Measurements from ENCODE around the gene MYBPHL.

MYBPHL gene

GRCh38 chr1:109299558-109300343 lies 7.1 kb downstream of the MYBPHL start:
- TF ChIP-seq, protein P1, sequence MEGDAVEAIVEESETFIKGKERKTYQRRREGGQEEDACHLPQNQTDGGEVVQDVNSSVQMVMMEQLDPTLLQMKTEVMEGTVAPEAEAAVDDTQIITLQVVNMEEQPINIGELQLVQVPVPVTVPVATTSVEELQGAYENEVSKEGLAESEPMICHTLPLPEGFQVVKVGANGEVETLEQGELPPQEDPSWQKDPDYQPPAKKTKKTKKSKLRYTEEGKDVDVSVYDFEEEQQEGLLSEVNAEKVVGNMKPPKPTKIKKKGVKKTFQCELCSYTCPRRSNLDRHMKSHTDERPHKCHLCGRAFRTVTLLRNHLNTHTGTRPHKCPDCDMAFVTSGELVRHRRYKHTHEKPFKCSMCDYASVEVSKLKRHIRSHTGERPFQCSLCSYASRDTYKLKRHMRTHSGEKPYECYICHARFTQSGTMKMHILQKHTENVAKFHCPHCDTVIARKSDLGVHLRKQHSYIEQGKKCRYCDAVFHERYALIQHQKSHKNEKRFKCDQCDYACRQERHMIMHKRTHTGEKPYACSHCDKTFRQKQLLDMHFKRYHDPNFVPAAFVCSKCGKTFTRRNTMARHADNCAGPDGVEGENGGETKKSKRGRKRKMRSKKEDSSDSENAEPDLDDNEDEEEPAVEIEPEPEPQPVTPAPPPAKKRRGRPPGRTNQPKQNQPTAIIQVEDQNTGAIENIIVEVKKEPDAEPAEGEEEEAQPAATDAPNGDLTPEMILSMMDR (IDR thresholded peaks at IDR 0.05; ENCODE audit: insufficient read depth, low read length, poor library complexity, severe bottlenecking) = no peak
- Histone ChIP-seq H3K27me3 (replicated peaks; ENCODE audit: control insufficient read depth, insufficient read depth, low read length) (no peaks in the 10 kb centered on the region), H3K36me3 (ENCODE audit: control insufficient read depth, insufficient read depth, low read length) (no peaks in the 10 kb centered on the region), H3K4me3 (replicated peaks; ENCODE audit: low read depth, low read length) (no peak overlapping the region)
- DNase-seq (ENCODE audit: extremely low read depth, insufficient read length) = no peak

- no peak for DNase-seq (ENCODE audit: extremely low read depth, insufficient read length)
Observed at GRCh38 chr1:109298666-109299557, 7.9 kb downstream of the MYBPHL start.

DNA sequence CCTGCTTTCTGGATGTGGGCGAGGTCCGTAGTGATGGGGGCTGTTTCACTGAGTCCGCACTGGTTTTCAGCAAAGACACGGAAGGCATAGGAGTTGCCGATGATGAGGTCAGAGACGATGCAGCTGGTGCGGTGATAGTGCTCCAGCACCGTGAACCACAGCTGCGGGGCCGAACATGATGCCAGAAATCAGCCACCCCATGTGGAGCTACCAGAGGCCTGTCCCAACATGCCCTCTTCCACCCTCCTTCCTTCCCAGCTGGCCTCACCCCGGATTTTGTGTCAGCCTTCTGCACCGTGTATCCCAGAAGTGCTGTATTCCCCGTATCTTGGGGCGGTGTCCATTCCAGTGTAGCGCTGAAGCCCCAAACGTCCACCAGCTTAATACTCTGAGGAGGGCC lies 10.0 kb downstream of the MYBPHL start:
- Histone ChIP-seq H3K36me3 (ENCODE audit: control insufficient read depth, insufficient read depth, low read length) (no peaks in the 10 kb centered on the region), H3K4me3 (replicated peaks; ENCODE audit: low read depth, low read length) (no peak overlapping the region), H3K27me3 (replicated peaks; ENCODE audit: control insufficient read depth, insufficient read depth, low read length) (no peaks in the 10 kb centered on the region; the same call in 1 of the 2 replicates)
- TF ChIP-seq, protein P1 (IDR thresholded peaks at IDR 0.05; ENCODE audit: insufficient read depth, low read length, poor library complexity, severe bottlenecking) = no peak
- no peak for DNase-seq (ENCODE audit: extremely low read depth, insufficient read length)

More at GRCh38 chr1:109298666-109299557, 7.9 kb downstream of the MYBPHL start:
- H3K36me3 ChIP-seq (ENCODE audit: control insufficient read depth, insufficient read depth, low read length) = no peaks in the 10 kb centered on the region
- H3K27me3 ChIP-seq (replicated peaks; ENCODE audit: control insufficient read depth, insufficient read depth, low read length) = no peaks in the 10 kb centered on the region
- no peak overlapping the region for H3K4me3 ChIP-seq (replicated peaks; ENCODE audit: low read depth, low read length)
- TF ChIP-seq, protein P1 (IDR thresholded peaks at IDR 0.05; ENCODE audit: insufficient read depth, low read length, poor library complexity, severe bottlenecking) = no peak

GRCh38 chr1:109295712-109296415 lies 10.9 kb downstream of the MYBPHL start:
- Histone ChIP-seq H3K27me3 (replicated peaks; ENCODE audit: control insufficient read depth, insufficient read depth, low read length) (no peaks in the 10 kb centered on the region; the same call in 1 of the 2 replicates), H3K4me3 (replicated peaks; ENCODE audit: low read depth, low read length) (no peak overlapping the region), H3K36me3 (ENCODE audit: control insufficient read depth, insufficient read depth, low read length) (no peaks in the 10 kb centered on the region)
- TF ChIP-seq, protein P1 (IDR thresholded peaks at IDR 0.05; ENCODE audit: insufficient read depth, low read length, poor library complexity, severe bottlenecking) = no peak
- no peak for DNase-seq (ENCODE audit: extremely low read depth, insufficient read length)

DNA sequence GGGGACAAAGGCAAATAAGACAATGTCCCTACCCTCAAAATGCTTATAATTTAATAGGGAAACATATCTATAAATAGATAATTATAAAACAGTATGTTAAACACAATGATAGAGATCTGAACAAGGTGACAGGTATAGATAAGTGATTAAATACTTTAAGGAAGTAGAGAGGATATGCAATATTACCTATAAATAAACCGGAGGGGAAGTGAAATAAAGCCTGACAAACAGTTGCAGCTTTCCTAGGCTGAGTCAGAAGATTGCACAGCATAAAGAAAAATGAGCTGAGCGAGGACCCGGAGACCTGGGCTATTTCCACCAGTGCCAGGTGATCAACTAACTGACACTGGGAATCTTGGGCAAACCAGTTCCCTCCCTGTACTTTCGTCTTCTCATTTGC lies 12.3 kb downstream of the MYBPHL start:
- Histone ChIP-seq H3K27me3 (replicated peaks; ENCODE audit: control insufficient read depth, insufficient read depth, low read length) (no peaks in the 10 kb centered on the region; the same call in 1 of the 2 replicates), H3K4me3 (replicated peaks; ENCODE audit: low read depth, low read length) (no peak overlapping the region), H3K36me3 (ENCODE audit: control insufficient read depth, insufficient read depth, low read length) (no peaks in the 10 kb centered on the region)
- no peak for DNase-seq (ENCODE audit: extremely low read depth, insufficient read length)
- TF ChIP-seq, protein P1 (IDR thresholded peaks at IDR 0.05; ENCODE audit: insufficient read depth, low read length, poor library complexity, severe bottlenecking) = no peak
